HL-60 (cell line): ENCODE data around the gene ABCF3.

ENCODE experiments used
- GABPA ChIP-seq: IDR thresholded peaks from 2 replicates; pipeline ENCODE4 v1.6.1; 2012; ENCODE audit warnings: low read depth
- POLR2AphosphoS5 ChIP-seq: IDR thresholded peaks from 2 replicates; pipeline ENCODE4 v1.6.1; 2012; ENCODE audit warnings: low read depth
- TF ChIP-seq, protein P1 (sequence below): IDR thresholded peaks from one replicate; pipeline ENCODE4 v1.5.1; 2011; ENCODE audit warnings: low read length, control low read depth, inconsistent platforms; ENCODE audit not compliant: insufficient read depth

- TF ChIP-seq, protein P1, sequence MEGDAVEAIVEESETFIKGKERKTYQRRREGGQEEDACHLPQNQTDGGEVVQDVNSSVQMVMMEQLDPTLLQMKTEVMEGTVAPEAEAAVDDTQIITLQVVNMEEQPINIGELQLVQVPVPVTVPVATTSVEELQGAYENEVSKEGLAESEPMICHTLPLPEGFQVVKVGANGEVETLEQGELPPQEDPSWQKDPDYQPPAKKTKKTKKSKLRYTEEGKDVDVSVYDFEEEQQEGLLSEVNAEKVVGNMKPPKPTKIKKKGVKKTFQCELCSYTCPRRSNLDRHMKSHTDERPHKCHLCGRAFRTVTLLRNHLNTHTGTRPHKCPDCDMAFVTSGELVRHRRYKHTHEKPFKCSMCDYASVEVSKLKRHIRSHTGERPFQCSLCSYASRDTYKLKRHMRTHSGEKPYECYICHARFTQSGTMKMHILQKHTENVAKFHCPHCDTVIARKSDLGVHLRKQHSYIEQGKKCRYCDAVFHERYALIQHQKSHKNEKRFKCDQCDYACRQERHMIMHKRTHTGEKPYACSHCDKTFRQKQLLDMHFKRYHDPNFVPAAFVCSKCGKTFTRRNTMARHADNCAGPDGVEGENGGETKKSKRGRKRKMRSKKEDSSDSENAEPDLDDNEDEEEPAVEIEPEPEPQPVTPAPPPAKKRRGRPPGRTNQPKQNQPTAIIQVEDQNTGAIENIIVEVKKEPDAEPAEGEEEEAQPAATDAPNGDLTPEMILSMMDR = no peak
- TF ChIP-seq GABPA (no peak), POLR2AphosphoS5 (no peak)
Measured at GRCh38 chr3:184237211-184237610, 51.2 kb downstream of the ABCF3 start.
